HUDEP-2 (cell line): ENCODE measurements around the gene ZNF248.

ENCODE experiments used
- DNase-seq, 76 experiments: peaks; one replicate each; lab custom pipeline; 2025; ENCODE audit not compliant: unreplicated experiment in 76 of 76; lab: John Stamatoyannopoulos, UW

ZNF248 gene

DNA sequence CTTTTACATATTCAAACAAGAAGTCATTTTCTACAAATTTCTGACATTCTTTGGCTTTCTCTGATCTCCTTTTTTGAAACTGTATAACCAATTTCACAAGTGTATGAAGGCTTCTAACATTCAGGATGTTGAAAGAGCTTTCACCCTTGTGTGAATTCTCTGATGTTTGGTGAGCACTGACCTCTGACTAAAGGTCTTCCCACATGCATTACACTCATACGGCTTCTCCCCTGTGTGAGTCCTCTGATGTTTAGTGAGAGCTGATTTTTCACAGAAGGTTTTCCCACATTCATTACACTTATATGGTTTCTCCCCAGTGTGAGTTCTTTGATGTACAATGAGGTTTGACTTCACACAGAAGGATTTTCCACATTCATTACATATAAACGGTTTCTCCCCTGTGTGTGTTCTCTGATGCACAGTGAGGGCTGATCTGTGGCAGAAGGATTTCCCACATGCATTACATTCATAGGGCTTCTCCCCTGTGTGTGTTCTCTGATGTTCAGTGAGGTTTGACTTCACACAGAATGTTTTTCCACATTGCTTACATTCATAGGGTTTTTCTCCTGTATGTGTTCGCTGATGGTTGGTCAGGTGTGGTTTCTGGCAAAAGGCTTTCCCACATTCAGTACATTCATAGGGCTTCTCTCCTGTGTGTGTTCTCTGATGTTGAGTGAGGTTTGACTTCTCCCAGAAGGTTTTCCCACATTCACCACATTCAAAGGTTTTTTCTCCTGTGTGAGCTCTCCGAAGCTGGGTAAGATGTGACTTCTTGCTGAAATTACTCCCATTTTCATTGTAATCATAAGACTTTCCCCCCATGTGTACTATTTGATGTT, 25.7 kb downstream of the ZNF248 start:
- no peak for DNase-seq

DNA sequence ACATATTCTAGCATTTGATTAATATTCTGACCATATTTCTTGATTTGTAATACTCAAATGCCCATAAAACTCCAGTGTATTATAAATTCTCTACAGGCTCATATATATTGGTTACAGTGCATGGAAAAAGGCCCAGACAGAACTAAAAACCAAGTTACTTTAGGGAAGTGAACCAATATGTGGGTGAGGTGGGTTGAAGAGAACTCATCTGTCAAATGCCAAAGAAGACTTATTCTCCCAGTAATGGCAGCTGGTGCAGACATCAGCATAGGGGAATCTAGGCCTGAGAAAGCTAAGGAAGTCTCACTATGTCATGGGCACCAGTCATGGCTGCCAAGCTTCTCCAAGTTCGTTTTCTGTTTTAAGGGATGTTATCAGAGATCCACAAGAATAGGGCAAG, 30.6 kb downstream of the ZNF248 start:
- DNase-seq: no peak

DNA sequence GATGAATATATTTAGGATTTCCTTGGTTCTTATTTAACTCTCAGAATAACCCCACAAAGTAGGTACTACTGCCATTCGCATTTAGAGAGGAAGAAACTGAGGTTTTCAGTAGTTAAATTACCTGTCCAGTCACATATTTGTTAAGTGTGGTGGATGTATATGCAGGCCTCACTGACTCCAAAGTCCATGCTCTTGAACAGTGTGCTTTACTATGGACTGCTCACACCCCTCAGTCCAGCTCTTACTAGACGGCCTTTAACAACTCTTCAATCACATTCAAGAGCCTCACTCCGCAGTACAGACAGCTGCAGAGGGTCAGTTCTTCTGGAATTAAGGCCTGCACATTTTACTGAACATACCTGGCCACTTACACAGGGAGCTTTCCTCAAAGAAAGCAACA, 36.2 kb downstream of the ZNF248 start:
- DNase-seq: no peak

DNA sequence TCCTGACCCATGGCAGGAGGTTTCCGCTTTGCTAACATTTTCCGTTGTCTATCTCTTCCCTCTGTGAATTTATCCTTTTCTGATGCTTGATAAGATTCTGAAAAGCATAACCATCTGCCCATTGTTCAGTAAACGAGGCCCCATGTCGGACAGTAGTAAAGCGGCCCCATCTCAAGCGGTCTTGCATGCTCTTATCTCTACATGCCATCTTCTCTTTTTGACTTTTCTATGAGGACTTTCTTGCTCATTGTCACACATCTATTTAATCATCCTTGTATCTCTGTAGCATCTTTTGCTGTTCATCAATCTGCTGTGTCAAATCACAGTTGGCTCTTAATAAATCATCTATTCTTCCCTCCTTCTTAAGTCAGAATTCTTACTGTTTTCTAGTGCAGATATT, 37.6 kb downstream of the ZNF248 start:
- no peak for DNase-seq

DNA sequence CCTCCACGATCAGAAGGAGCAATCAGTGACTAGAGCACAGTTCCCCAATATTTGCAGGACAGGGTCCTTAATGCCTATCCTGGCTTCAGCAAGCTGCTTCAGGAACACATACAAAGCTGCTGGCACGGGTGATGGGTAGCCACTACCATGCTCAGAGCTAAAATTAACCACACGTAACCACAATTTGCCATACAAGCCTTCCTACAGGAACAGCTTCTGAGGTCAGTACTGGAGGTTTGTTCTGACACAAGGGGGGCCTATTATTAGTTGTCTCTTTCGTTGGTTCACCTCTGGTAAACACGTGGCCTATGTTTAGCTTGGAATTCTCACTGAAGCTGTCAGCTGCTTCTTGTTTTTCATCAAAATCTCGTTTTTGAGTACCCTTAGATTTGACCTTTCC, 41.1 kb downstream of the ZNF248 start:
- DNase-seq: no peak

DNA sequence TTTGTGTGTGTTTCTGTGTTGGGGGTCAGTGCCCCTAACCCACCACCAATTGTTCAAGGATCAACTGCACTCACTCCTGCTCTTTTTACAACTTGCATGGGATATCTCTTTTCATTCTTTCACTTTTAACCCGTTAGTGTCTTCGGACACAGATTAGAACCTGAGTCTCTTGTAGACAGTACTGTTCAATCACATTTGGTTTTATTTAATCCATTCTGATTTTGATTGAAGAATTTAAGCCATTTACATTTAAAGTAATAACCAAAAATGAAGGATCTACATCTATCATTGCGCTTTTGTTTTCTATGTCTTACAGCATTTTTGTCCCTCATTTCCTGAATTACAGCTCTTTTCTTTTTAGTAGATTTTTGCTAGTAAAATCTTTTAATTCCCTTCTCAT, 43.6 kb downstream of the ZNF248 start:
- DNase-seq: no peak

DNA sequence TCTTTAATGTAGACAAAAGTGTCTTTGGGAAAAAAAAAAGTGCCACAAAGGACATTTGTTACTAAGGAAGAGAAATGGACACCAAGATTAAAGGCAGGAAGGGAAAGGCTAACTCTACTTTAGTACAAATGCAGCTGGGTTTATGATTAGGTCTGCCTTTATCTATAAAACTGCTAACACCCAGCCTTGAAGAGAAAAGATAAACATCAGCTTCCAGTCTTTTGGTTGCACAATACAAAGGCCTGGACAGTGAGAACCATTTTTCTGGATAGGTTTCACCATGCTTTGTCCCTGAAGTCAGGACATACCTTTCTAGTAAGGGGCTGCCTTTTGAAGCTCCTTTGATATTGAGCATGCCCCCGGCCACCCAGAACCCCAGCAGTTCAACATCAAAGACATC, 45.1 kb downstream of the ZNF248 start:
- DNase-seq: no peak

DNA sequence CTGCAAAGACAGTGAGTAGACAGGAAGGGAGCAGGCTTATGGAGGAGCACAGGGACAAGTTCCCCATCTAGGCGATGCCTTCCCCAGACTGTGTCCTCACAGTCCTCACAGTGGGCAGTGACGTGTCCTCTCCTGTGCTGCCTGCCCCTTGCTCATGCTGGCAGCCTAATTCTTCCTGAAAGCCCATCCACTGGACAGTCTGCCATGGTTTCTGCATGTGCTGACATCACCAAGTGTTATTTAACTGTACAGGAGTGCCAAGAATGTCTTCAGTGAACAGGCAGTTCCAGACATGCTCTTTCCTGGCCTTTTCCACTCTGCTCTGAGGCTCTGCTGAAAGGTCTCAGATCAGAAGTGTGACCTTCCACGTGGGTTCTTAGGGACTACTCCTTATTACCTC, 54.1 kb downstream of the ZNF248 start:
- DNase-seq: no peak

DNA sequence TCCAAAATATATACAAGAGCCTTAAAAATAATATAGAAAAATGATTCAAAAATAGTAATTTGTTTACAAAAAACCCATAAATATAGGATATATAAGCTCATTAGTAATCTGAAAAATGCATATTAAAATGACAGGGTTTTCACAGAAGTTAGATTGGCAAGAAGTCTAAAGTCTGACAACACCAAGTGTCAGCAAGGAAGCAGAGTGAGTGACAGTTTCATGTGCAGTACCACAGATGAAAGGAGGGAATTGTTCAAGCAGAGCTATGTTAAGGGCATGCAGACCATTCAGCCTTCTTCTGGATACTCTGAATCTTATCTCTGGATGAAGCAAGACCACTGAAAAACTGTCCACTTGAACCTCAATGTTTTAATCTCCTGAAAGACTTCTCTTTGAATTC, 55.9 kb downstream of the ZNF248 start:
- no peak for DNase-seq

DNA sequence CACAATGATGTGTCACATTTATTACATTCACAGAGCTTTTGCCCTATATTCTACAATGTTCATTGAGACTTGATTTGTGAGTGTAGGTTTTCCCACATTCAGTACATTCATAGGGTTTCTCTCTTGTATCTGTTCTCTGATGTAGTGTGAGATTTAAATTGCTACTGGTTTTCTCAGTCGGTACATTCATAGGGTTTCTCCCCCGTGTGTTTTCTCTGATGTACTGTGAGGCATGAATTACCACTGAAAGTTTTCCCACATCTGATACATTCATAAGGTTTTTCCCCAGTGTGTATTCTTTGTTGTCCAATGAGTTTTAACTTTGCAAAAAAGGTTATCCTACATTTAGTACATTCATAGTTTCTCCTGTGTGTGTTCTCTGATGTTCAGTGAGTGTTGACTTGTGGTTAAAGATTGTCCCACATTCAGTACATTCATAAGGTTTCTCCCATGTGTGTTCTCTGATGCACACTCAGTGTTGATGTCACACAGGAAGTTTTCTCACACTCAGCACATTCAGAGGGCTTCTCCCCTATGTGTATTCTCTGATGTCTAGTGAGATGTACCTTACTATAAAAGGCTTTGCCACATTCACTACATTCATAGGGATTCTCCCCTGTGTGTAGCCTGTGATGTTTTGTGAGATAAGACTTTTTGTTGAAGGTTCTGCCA, 63.0 kb downstream of the ZNF248 start:
- DNase-seq: no peak

DNA sequence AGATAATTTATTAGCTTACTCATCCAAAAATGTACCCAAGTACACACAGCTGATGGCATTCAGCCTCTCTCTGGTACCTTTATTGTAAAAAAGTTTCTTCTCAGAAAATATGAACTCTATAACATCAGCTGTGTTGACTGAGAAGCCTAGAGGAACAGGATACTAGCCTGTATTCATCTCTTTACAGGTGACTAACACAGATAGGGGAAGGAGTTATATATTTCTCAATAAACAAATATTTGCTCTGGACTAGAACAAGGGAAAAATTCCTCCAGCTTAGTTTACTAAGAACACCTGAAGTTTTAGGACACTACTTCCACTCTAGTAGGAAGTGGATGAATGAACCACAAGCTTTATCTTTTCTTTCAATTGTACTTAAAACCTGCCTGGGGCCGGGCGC, 67.8 kb downstream of the ZNF248 start:
- no peak for DNase-seq

DNA sequence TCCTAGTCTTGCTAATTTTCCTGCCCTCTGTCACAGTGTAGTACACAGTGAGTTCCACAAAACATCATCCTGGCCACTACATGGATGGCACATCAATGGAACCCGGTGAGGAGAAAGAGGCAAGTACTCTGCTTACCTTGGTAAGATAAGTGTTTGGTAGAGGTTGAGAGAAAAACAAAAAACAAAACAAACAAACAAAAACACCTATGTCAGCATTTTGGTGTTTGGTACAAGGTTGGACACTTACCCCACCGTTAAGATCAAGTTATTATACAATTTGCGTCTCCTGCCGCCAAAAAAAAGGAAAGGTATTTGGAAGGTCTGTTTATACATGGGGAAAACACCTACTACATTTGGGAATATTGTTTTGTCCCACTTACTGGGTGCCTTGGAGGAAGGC, 72.7 kb downstream of the ZNF248 start:
- no peak for DNase-seq

DNA sequence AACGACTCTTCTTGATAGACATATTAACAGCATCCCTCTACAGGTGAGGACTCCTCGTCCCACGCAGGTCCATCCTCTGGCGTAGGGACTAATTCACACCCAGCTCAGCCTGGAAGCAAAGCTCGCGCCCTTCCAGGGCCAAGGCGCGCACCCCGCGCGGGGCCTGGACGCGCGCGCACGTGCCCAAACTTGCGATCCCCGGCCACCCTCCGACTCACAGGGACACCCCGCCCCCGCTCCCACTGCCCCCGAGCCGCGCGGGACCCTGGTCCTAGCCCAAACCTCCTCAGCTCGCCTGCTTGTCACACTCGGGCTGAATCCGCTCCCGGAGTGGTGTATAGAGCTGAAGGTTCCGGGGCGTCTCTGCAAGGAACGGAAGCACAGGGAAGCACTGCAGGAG, 76.9 kb downstream of the ZNF248 start:
- no peak for DNase-seq

DNA sequence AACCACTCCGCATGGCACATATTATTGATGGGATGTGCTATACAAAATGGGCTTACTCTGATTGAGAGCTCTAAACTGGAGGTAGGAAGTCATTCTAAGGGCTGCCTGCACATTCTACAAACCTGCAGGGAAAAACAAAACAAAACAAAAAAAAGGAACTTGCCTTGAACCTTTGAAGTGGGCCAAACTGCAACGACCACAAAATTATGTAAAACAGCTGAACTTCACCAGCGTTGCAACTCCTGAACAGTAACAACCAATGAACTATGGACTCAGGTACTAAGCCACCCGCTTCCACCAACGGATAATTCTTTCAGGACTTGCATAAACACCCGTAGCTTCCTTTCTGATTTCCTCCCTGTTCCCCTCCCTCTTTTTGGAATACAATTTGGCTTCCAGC, 80.4 kb downstream of the ZNF248 start:
- no peak for DNase-seq

DNA sequence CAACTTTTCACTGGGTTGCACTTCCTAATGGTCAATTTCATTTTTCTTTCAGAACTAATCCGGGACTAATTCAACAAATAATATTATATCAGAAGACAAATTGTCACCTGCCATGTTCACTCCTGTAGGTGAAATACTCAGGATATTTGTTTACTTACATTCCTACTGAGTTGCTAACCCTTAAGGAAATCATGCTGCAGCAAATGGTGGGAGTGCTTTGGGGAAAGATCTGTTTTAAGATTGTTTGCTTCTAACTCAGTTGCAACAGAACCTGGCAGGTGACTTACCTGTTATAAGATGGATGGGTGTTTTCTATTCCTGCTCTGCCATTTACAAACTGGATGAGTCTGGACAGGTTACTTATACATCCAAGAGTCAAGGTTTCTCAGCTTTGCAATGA, 81.8 kb downstream of the ZNF248 start:
- no peak for DNase-seq

DNA sequence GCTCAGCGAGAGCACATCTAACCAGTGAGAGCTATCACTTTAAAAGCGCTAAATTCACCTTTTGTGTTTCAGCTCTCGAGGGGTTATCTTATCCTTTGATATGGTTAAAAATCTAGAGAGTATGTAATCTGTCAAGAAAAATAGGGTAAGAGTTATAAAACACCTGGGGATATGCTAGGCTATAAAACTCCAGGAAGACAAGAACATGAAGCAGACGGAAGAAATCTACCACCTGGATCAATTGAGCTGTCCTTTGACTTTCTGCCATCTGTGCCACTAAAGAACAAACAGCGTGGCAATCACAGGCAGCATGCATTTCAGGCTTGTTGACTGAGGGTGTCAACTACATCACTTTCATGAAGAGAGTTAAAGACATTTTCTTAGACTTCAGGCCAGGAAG, 83.1 kb downstream of the ZNF248 start:
- DNase-seq: no peak

DNA sequence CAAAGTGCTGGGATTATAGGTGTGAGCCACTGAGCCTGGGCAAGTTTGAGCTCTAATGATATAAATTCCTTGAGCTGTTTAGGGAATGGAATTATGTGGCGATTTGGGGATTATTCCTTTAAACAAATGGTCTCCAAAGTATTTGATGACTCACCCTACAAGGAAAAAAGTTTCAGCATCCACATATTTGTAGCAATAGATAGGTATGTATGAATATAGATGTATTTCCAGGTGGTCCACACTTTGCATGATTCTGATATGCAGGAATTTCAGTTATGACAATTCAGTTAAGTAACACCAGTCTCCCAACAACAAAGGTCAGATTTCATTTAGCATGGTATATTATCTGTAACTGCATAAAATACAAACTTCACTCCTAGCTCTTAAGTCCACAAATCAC, 92.2 kb downstream of the ZNF248 start:
- no peak for DNase-seq

DNA sequence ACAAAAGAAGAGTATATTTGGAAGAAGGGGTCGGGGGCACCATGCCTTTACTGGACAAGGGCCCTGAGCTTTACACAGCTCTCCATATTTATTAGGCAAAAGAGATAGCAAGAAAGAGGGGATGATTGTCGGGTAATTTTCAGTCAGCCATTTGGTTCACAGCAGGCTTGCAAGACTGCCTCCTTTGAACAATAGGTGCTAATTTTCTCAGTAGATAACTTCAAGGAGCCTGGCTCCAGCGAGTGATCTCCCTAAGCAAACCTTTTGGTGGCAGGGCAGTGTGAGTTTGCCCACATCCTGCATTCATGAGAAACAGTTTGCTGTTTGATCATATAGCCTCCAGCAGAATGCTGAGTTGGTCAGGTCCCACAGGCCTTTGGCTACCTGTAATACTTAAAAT, 94.3 kb downstream of the ZNF248 start:
- no peak for DNase-seq

DNA sequence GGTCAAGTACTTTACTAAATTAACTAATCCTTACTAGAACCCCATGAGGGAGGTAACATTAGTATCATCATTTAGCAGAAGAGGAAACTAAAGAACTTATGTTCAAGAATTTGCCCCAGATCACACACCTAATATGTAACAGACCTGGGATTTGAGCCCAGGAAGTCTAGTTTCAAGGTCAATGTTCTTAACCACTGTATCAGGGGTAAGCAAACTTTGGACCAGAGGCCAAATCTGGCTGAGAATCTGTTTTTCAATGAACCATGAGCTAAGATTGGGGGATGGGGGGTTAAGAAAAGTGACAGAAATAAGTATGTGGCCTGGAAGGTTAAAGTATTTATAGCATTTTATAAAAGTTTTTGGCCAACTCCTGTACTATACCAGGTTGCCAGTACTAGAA, 95.1 kb downstream of the ZNF248 start:
- DNase-seq: no peak

DNA sequence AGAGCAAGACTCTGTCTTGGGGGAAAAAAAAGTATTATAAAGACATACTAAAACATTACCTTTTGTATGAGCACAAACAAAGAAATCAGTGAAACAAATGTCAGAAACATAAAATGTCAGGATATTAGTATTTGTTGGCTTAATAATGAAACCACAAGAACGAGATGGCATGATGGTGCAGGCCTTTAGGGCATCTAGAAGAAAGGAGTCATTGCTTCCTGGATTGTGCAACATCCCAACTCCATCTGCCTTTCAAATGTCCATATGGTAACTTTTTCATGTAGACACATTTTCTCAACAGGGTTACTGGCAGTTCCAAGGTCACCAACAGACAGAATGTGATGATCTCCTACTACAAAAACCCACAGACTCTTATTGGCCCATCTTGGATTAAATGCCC, 96.6 kb downstream of the ZNF248 start:
- no peak for DNase-seq

DNA sequence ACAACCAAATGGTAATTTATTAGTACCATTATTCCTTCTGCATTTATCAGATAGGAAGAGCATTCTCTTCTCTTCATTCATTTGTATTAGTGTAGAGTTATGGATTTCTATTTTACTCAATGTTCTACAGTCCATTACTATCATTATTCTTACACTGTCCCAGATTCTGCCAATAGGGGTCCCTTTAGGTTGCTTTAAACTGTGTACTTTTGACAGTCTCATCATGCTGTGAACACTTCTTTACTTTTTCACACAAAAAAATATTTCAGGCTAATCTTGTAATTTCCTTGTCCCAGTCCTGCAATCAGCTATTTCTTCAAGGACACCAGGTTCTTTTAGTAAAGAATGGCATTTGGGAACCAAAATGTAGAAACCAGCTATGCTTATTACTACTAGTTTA, 99.3 kb downstream of the ZNF248 start:
- no peak for DNase-seq

DNA sequence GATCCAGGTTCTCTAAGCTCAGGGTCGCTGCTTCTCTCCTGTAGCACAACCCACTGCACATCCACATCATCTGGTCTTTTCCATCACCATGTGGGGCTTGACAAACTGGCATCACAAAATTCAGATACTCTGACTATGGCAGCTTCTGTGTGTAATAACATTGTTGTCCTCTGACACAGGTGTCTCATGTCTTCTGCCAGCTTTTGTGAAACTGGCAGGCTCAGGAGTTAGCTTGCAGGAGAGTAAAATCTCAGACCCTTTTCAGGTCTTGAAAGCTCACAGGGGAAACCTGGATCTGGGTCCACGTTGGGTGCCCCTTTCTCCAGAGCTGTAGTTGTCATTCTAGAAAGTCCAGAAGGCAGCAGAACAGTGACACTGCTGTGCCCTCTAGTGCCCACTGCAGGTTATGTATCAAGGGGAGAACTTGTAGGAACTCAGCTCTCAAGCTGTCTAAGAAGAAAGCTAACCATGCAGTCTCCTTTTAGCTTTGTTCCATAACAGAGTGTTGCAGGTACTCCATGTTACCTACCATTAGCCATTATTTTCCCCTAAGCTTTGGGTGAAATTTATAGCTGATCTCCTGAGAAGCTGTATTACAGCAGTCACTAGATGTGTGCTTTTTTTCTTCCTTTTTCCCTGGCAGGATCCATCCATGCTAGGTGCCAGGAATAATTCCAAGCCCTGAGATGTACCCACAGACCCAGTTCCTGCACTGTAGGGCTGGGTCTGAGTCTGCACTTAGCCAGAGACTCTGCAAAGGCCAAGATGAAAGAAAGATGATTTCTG, 102.7 kb downstream of the ZNF248 start:
- peak in 8 of 76 experiments; percentile 0 to 22 (median 1) for DNase-seq
